Fibroblast of lung (primary cell): ENCODE measurements around the gene SP140L.
"Not testable (repeated sequence)": the region's sequence is repeated elsewhere in the genome, so short reads cannot be mapped to it uniquely, and the experiment has no call there.

Source experiments
- CTCF ChIP-seq, 2 donors: IDR thresholded peaks in 1 of 2; conservative IDR thresholded peaks in 1 of 2; 1 replicate in 1 of 2; 2 replicates in 1 of 2; pipeline ENCODE4 v1.5.1; 2011 to 2012; ENCODE audit warnings: low read length in 2 of 2, control low read depth in 1 of 2, inconsistent platforms in 1 of 2, low read depth in 1 of 2, mild to moderate bottlenecking in 1 of 2
- EZH2 ChIP-seq: IDR thresholded peaks from 2 replicates; pipeline ENCODE4 v1.5.1; 2012; ENCODE audit warnings: low read length, control low read depth, mild to moderate bottlenecking; ENCODE audit errors: missing control alignments

- TF ChIP-seq CTCF (conservative IDR thresholded peaks at IDR 0.05 in 1 of 2, IDR thresholded peaks at IDR 0.05 in 1 of 2; ENCODE audit: low read depth in 1 of 2, low read length in 2 of 2); EZH2: not testable (repeated sequence)
Observed at GRCh38 chr2:230398698-230399097, 71.7 kb downstream of the SP140L start.
